Tibial nerve (tissue), 3 donors: ENCODE data around the gene RCAN1.

Experiments used
- CTCF ChIP-seq, 5 experiments: fragments of 200-600 bp in 3 of 5; fragments of 450-650 bp in 2 of 5; sonication (generic) in 3 of 5; IDR thresholded peaks; one replicate each; pipeline ENCODE4 v1.5.1; 2016 to 2019; ENCODE audit warnings: antibody characterized with exemption in 5 of 5, mild to moderate bottlenecking in 3 of 5, moderate library complexity in 2 of 5
- POLR2A ChIP-seq, 2 donors: fragments of 450-650 bp; IDR thresholded peaks; one replicate each; pipeline ENCODE4 v1.6.1; 2017; ENCODE audit warnings: antibody characterized with exemption in 2 of 2, mild to moderate bottlenecking in 2 of 2, moderate library complexity in 2 of 2

GRCh38 chr21:34502480-34503106 lies 112.3 kb downstream of the RCAN1 start:
- TF ChIP-seq CTCF (IDR thresholded peaks at IDR 0.05) (no peak), POLR2A (IDR thresholded peaks at IDR 0.05) (no peak)
